Hepatocyte (in vitro differentiated cells): ENCODE data around the gene ITGA1.

Experiments used
- CTCF ChIP-seq: fragments of 200-600 bp; sonication (generic); IDR thresholded peaks from 2 replicates; pipeline ENCODE4 v1.5.1; 2016; ENCODE audit warnings: antibody characterized with exemption, mild to moderate bottlenecking; ENCODE audit not compliant: poor library complexity
- EZH2 ChIP-seq: fragments of 200-600 bp; sonication (generic); IDR thresholded peaks from 2 replicates; pipeline ENCODE4 v1.6.1; 2016; ENCODE audit warnings: antibody characterized with exemption, mild to moderate bottlenecking, borderline replicate concordance
- EZH2phosphoT487 ChIP-seq: fragments of 200-600 bp; sonication (generic); IDR thresholded peaks from one replicate; pipeline ENCODE4 v1.6.1; 2018; ENCODE audit warnings: antibody characterized with exemption, mild to moderate bottlenecking, low read depth, moderate library complexity; ENCODE audit not compliant: unreplicated experiment, severe bottlenecking

- TF ChIP-seq CTCF = no peak
- TF ChIP-seq EZH2 = no peak
- no peak for TF ChIP-seq EZH2phosphoT487
These were observed 51.6 kb downstream of the ITGA1 start for GRCh38 chr5:52839285-52839684.
